HepG2 (cell line): ENCODE measurements around the gene TST. TPM values are rescaled to one million over a fixed set of nuclear protein-coding genes. Genes with fewer than 3 reads are reported as not detected.

Source experiments
- ATAC-seq: fragments of 200-7000 bp; cut with Tn5 transposase; 3 replicates; pipeline ENCODE4 v1.9.1; 2020; ENCODE audit warnings: mild to moderate bottlenecking, moderate library complexity
- BruUV-seq: library from RNA; stranded (reverse); fragments of 400-500 nt; replicated peaks from 2 replicates; lab custom pipeline; 2021; lab: Mats Ljungman, UMichigan
- CTCF ChIA-PET: fragments of 300-600 bp; formaldehyde crosslinking; extraction: SDS; loops from one replicate; lab custom pipeline; 2021; ENCODE audit warnings: low total read pairs, inconsistent platforms, low intra/inter-chr PET ratio; lab: Yijun Ruan, JAX
- POLR2A ChIA-PET: fragments of 350-600 bp; sonication (Branson Sonifier 250); formaldehyde crosslinking; loops from one replicate; lab custom pipeline; 2020; ENCODE audit warnings: antibody characterized with exemption, inconsistent platforms; lab: Yijun Ruan, JAX
- DNase-seq: peaks from one replicate; pipeline ENCODE4 v3.0.0-alpha.2; 2015; ENCODE audit warnings: low spot score
- FAIRE-seq: peaks from 3 replicates; lab custom pipeline; 2011; peaks lifted over from hg19 to GRCh38; lab: Jason Lieb, UNC
- H2AFZ ChIP-seq: one replicate; pipeline ENCODE4 v1.6.1; 2011; ENCODE audit warnings: low read length, inconsistent platforms
- H3K27ac ChIP-seq: fragments of 300-600 bp; 3 replicates; pipeline ENCODE4 v1.8.0; 2011; ENCODE audit warnings: mixed run types, mild to moderate bottlenecking, mixed read lengths, low read length, inconsistent platforms; ENCODE audit not compliant: insufficient read depth; ENCODE audit errors: extremely low read length
- H3K27me3 ChIP-seq, 2 experiments: fragments of 200-600 bp in 1 of 2; 2 replicates in 1 of 2; 3 replicates in 1 of 2; pipeline versions ENCODE4 v1.6.0 to v1.8.0; 2011; ENCODE audit warnings: low read length in 2 of 2, mild to moderate bottlenecking in 2 of 2, moderate library complexity in 2 of 2, inconsistent platforms in 1 of 2; ENCODE audit not compliant: insufficient read depth in 2 of 2, control insufficient read depth in 1 of 2
- H3K36me3 ChIP-seq, 2 experiments: fragments of 200-600 bp in 1 of 2; replicated peaks in 1 of 2; 2 replicates in 1 of 2; 3 replicates in 1 of 2; pipeline versions ENCODE4 v1.5.1 to v1.8.0; 2011; ENCODE audit warnings: low read length in 2 of 2, inconsistent platforms in 1 of 2; ENCODE audit not compliant: insufficient read depth in 2 of 2, control insufficient read depth in 1 of 2
- H3K4me1 ChIP-seq: 2 replicates; pipeline ENCODE4 v1.5.1; 2012; ENCODE audit warnings: low read length, inconsistent platforms; ENCODE audit not compliant: insufficient read depth
- H3K4me2 ChIP-seq: 2 replicates; pipeline ENCODE4 v1.6.0; 2011; ENCODE audit warnings: low read depth, low read length, inconsistent platforms
- H3K4me3 ChIP-seq, 3 experiments: fragments of 200-600 bp in 1 of 3; sonication (generic), shearing (Covaris generic) in 1 of 3; replicated peaks in 1 of 3; 2 replicates each; pipeline ENCODE4 v1.5.1; 2011 to 2016; ENCODE audit warnings: low read length in 3 of 3, inconsistent platforms in 2 of 3, low read depth in 2 of 3, mild to moderate bottlenecking in 2 of 3, control low read depth in 1 of 3, mixed read lengths in 1 of 3; ENCODE audit not compliant: insufficient read depth in 1 of 3
- H3K79me2 ChIP-seq: one replicate; pipeline ENCODE4 v1.6.1; 2011; ENCODE audit warnings: low read length, inconsistent platforms; ENCODE audit not compliant: insufficient read depth
- H3K9ac ChIP-seq: 2 replicates; pipeline ENCODE4 v1.6.0; 2011; ENCODE audit warnings: mild to moderate bottlenecking, low read depth, low read length, inconsistent platforms; ENCODE audit not compliant: insufficient read depth
- H3K9me3 ChIP-seq: 2 replicates; pipeline ENCODE4 v1.5.1; 2012; ENCODE audit warnings: mild to moderate bottlenecking, low read length
- H4K20me1 ChIP-seq: 2 replicates; pipeline ENCODE4 v1.6.0; 2011; ENCODE audit warnings: inconsistent platforms, mild to moderate bottlenecking, low read length, moderate library complexity; ENCODE audit not compliant: insufficient read depth
- GATAD2A ChIP-seq: IDR thresholded peaks from 2 replicates; pipeline ENCODE4 v1.6.1; 2016
- RAD21 ChIP-seq: fragments of 450-650 bp; formaldehyde crosslinking; IDR thresholded peaks from 2 replicates; pipeline ENCODE4 v1.5.0; 2020; ENCODE audit warnings: mild to moderate bottlenecking
- RBM22 ChIP-seq: fragments of 200-400 bp; formaldehyde crosslinking; optimal IDR thresholded peaks from 2 replicates; pipeline ENCODE3; 2017; ENCODE audit warnings: mild to moderate bottlenecking, low read length, moderate library complexity
- SP1 ChIP-seq, 2 experiments: fragments of 450-650 bp in 1 of 2; sonication (generic) in 1 of 2; formaldehyde crosslinking in 1 of 2; IDR thresholded peaks; 2 replicates each; pipeline versions ENCODE4 v1.4.0 to v1.6.1; 2016 to 2020; ENCODE audit warnings: missing genetic modification reagents in 1 of 2
- ZBTB38 ChIP-seq: sonication (generic); formaldehyde crosslinking; IDR thresholded peaks from 2 replicates; pipeline ENCODE4 v1.5.1; 2020; ENCODE audit warnings: mild to moderate bottlenecking, missing genetic modification reagents
- ZC3H13 ChIP-seq: sonication (generic); formaldehyde crosslinking; IDR thresholded peaks from 2 replicates; pipeline ENCODE4 v1.8.1; 2023; ENCODE audit warnings: mild to moderate bottlenecking, missing genetic modification reagents, moderate library complexity
- ZNF260 ChIP-seq: sonication (generic); formaldehyde crosslinking; IDR thresholded peaks from 2 replicates; pipeline ENCODE4 v1.4.0; 2020; ENCODE audit warnings: missing genetic modification reagents, low read depth, mild to moderate bottlenecking, borderline replicate concordance
- ZNF556 ChIP-seq: sonication (generic); formaldehyde crosslinking; IDR thresholded peaks from 2 replicates; pipeline ENCODE4 v1.4.0; 2020; ENCODE audit warnings: mild to moderate bottlenecking, missing genetic modification reagents, borderline replicate concordance
- WGBS: methylation state at CpG from one replicate; pipeline ENCODE4 v1.1.6; 2017; ENCODE audit warnings: low lambda C conversion rate; 5-methylcytosine and 5-hydroxymethylcytosine counted together
- in situ Hi-C: cut with HindIII; loops from 2 replicates; pipeline ENCODE4 v1.10.0; 2017; ENCODE audit warnings: low pct_unique_long_range_greater_than_20kb; ENCODE audit not compliant: extremely low pct_ligation_motif_present
- intact Hi-C: fragments of 100-400 bp; cut with micrococcal nuclease; formaldehyde crosslinking; loops from one replicate; pipeline ENCODE4 v1.10.0; 2022; ENCODE audit not compliant: unreplicated experiment
- polyA plus RNA-seq, 8 experiments: library from polyadenylated mRNA; depleted of rRNA in 3 of 8; stranded (reverse) in 7 of 8; unstranded in 1 of 8; fragments of >200 nt; fragmentation: Illumina TruSeq in 4 of 8; extraction: Trizol in 4 of 8; gene quantifications; 2 replicates each; pipeline versions ENCODE4 v1.2.1 to v1.2.3, GENCODE V29; 2011 to 2016; ENCODE audit warnings: low read depth in 4 of 8, missing spikeins in 1 of 8, mixed read lengths in 1 of 8; ENCODE audit not compliant: insufficient read depth in 1 of 8
- total RNA-seq, 5 experiments: library from RNA; depleted of rRNA; stranded (reverse); fragments of >200 nt; fragmentation: Illumina TruSeq; extraction: Trizol; gene quantifications; 2 replicates each; pipeline ENCODE4 v1.2.3, GENCODE V29; 2016; ENCODE audit warnings: low read depth in 1 of 5
- TF ChIP-seq, protein P1 (sequence below): sonication (generic); formaldehyde crosslinking; IDR thresholded peaks from 2 replicates; pipeline ENCODE4 v1.9.0; 2021; ENCODE audit warnings: missing genetic modification reagents, mild to moderate bottlenecking, borderline replicate concordance
- TF ChIP-seq, protein P2 (sequence below): IDR thresholded peaks from 2 replicates; pipeline ENCODE4 v1.6.1; 2016; ENCODE audit warnings: low read depth
- TF ChIP-seq, protein P3 (sequence below): sonication (generic); formaldehyde crosslinking; IDR thresholded peaks from 2 replicates; pipeline ENCODE4 v1.8.1; 2023; ENCODE audit warnings: mild to moderate bottlenecking, moderate library complexity, missing genetic modification reagents
- TF ChIP-seq, protein P4 (sequence below): sonication (generic); formaldehyde crosslinking; IDR thresholded peaks from 2 replicates; pipeline ENCODE4 v1.5.0; 2020; ENCODE audit warnings: mild to moderate bottlenecking, missing genetic modification reagents, moderate library complexity
- TF ChIP-seq, protein P5 (sequence below), 2 experiments: sonication (generic) in 1 of 2; formaldehyde crosslinking in 1 of 2; IDR thresholded peaks; 2 replicates each; pipeline versions ENCODE4 v1.4.0 to v1.6.1; 2018 to 2020; ENCODE audit warnings: missing genetic modification reagents in 2 of 2, borderline replicate concordance in 1 of 2, low read depth in 1 of 2, mild to moderate bottlenecking in 1 of 2, missing biosample characterization in 1 of 2

TST gene
- total and polyA plus RNA-seq, 2 of the 13 experiments (the other 11 are each of a cell fraction or from before 2014, with no cell fraction given) = 44.6 to 63.6 TPM

DNA sequence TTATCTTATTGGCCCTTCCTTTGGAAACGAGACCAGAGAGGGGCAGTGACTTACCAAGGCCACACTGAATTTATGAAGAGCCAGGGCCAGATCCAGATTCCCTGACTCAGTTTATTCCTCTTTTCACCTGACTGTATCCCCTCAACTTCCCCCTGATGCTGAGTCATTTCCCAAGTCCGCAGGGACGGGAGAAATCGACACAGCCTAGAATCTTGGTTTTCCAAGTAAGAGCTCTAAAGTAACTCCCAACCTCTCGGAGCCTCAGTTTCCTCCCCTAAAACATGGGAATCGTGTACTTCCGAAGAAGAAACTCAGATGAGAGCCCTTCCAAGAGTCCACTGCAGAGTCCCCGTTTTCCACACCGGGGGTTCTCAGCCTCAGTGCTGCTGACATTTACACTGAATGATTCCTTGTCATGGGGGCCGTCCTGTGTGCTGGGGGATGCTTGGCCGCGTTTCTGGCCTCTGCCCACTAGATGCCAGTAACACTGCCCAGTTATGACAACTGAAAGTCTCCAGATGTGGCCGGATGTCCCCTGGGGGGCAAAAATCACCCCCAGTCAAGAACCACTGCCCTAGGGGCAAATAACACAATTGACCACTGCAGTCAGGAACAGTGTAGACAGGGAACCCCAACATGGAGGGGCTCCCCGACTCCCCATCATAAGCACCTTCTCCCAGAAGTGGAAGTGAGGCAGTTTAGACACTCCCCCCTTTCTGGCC is 11.5 kb upstream of the TST start:
- intact Hi-C loops = loop anchor here (2.0 to 5.0 kb wide), 2 partner anchors 14 to 167 kb away; no protein-coding TSS in a partner anchor
- H2AFZ ChIP-seq = no peak overlapping the region
- WGBS = 92% methylated on average over 9 of the region's 14 CpGs
- DNase-seq (no peak), ATAC-seq (no peak), FAIRE-seq (no peak)
- H3K4me2 ChIP-seq = peak overlapping the region; percentile 30; the same call in 1 of the 2 replicates
- no peaks in the 10 kb centered on the region for H4K20me1 ChIP-seq
- no TSS peak for BruUV-seq
- ChIA-PET POLR2A (interaction anchor here (1.5 to 13.3 kb wide), 3 partner anchors 12 to 501 kb away, joined by 3 to 383 read pairs (median 227); partner anchors contain the start of genes EIF3D, MPST and TST), CTCF (interaction anchor here (0.8 kb wide), 1 partner anchor 47 kb away, joined by 3 read pairs; no protein-coding TSS in a partner anchor)
- peaks cover 7 to 31% of the 10 kb centered on the region in 2 experiments for H3K36me3 ChIP-seq
- H3K4me1 ChIP-seq = peaks cover 95% of the 10 kb centered on the region
- no peaks in the 10 kb centered on the region for H3K9me3 ChIP-seq
- in situ Hi-C loops = no loop called here
- H3K79me2 ChIP-seq = peaks cover 8% of the 10 kb centered on the region
- peak overlapping the region; percentile 92; the same call in 1 of the 2 replicates for H3K9ac ChIP-seq
- H3K27ac ChIP-seq = peak overlapping the region; percentile 99
- H3K27me3 ChIP-seq = no peaks in the 10 kb centered on the region
- no peak overlapping the region for H3K4me3 ChIP-seq
- TF ChIP-seq, protein P1, sequence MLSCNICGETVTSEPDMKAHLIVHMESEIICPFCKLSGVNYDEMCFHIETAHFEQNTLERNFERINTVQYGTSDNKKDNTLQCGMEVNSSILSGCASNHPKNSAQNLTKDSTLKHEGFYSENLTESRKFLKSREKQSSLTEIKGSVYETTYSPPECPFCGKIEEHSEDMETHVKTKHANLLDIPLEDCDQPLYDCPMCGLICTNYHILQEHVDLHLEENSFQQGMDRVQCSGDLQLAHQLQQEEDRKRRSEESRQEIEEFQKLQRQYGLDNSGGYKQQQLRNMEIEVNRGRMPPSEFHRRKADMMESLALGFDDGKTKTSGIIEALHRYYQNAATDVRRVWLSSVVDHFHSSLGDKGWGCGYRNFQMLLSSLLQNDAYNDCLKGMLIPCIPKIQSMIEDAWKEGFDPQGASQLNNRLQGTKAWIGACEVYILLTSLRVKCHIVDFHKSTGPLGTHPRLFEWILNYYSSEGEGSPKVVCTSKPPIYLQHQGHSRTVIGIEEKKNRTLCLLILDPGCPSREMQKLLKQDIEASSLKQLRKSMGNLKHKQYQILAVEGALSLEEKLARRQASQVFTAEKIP = no peak
- TF ChIP-seq ZC3H13 (CRISPR knock-in tag) (peak; percentile 57; the same call in 1 of the 2 replicates), GATAD2A (CRISPR knock-in tag) (no peak), SP1 (IDR thresholded peaks at IDR 0.05) (no peak), SP1 (CRISPR knock-in tag; IDR thresholded peaks at IDR 0.05) (no peak), ZNF556 (CRISPR knock-in tag) (no peak), ZBTB38 (0 out of 2 replicates have a peak, but pooled peaks have one; percentile 26), RBM22 (peak; percentile 90), ZNF260 (CRISPR knock-in tag) (no peak), RAD21 (CRISPR knock-in tag) (peak; percentile 31; the same call in 1 of the 2 replicates)
- TF ChIP-seq, protein P2, sequence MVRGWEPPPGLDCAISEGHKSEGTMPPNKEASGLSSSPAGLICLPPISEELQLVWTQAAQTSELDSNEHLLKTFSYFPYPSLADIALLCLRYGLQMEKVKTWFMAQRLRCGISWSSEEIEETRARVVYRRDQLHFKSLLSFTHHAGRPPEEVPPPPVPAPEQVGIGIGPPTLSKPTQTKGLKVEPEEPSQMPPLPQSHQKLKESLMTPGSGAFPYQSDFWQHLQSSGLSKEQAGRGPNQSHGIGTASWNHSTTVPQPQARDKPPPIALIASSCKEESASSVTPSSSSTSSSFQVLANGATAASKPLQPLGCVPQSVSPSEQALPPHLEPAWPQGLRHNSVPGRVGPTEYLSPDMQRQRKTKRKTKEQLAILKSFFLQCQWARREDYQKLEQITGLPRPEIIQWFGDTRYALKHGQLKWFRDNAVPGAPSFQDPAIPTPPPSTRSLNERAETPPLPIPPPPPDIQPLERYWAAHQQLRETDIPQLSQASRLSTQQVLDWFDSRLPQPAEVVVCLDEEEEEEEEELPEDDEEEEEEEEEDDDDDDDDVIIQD (CRISPR knock-in tag) = no peak
- TF ChIP-seq, protein P3, sequence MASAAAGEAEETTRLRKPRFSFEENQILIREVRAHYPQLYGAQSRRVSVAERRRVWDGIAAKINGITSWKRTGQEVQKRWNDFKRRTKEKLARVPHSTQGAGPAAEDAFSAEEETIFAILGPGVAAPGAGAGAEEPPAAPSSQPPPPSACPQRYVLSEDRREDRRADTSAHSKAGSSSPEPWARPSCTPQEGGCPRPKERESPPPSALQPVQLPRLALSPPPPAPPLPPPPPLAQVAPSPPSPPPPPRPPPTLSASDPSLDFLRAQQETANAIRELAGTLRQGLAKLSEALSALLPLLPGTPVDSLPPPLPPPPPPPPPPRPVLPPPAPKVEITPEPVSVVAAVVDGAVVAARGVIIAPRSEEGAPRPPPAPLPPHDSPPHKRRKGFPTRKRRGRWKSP (CRISPR knock-in tag) = 0 out of 2 replicates have a peak, but pooled peaks have one; percentile 22
- TF ChIP-seq, protein P4, sequence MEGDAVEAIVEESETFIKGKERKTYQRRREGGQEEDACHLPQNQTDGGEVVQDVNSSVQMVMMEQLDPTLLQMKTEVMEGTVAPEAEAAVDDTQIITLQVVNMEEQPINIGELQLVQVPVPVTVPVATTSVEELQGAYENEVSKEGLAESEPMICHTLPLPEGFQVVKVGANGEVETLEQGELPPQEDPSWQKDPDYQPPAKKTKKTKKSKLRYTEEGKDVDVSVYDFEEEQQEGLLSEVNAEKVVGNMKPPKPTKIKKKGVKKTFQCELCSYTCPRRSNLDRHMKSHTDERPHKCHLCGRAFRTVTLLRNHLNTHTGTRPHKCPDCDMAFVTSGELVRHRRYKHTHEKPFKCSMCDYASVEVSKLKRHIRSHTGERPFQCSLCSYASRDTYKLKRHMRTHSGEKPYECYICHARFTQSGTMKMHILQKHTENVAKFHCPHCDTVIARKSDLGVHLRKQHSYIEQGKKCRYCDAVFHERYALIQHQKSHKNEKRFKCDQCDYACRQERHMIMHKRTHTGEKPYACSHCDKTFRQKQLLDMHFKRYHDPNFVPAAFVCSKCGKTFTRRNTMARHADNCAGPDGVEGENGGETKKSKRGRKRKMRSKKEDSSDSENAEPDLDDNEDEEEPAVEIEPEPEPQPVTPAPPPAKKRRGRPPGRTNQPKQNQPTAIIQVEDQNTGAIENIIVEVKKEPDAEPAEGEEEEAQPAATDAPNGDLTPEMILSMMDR (CRISPR knock-in tag) = peak; percentile 58
- TF ChIP-seq, protein P5, sequence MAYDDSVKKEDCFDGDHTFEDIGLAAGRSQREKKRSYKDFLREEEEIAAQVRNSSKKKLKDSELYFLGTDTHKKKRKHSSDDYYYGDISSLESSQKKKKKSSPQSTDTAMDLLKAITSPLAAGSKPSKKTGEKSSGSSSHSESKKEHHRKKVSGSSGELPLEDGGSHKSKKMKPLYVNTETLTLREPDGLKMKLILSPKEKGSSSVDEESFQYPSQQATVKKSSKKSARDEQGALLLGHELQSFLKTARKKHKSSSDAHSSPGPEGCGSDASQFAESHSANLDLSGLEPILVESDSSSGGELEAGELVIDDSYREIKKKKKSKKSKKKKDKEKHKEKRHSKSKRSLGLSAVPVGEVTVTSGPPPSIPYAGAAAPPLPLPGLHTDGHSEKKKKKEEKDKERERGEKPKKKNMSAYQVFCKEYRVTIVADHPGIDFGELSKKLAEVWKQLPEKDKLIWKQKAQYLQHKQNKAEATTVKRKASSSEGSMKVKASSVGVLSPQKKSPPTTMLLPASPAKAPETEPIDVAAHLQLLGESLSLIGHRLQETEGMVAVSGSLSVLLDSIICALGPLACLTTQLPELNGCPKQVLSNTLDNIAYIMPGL (CRISPR knock-in tag; IDR thresholded peaks at IDR 0.05; ENCODE audit: borderline replicate concordance in 1 of 2, low read depth in 1 of 2) = 0 out of 4 replicates have a peak, but pooled peaks of 1 of the 2 experiments have one; percentile 3
